Spinal cord (tissue), 10 donors: Measurements from ENCODE around the gene MRPL27. TPM values are rescaled to one million over a fixed set of nuclear protein-coding genes. Genes with fewer than 3 reads are reported as not detected.

Experiments used
- DNase-seq, 6 donors: peaks; one replicate each; pipeline versions ENCODE4 v3.0.0 to v3.0.0-alpha.2; 2013 to 2015; ENCODE audit warnings: low spot score in 6 of 6, low read depth in 4 of 6
- H3K27ac ChIP-seq: one replicate; pipeline ENCODE4 v1.5.1; 2013; ENCODE audit warnings: low read depth, low read length, control low read depth
- H3K27me3 ChIP-seq: one replicate; pipeline ENCODE4 v1.6.1; 2013; ENCODE audit warnings: low read length; ENCODE audit not compliant: control insufficient read depth, insufficient read depth
- H3K36me3 ChIP-seq: one replicate; pipeline ENCODE4 v1.6.1; 2013; ENCODE audit warnings: low read length; ENCODE audit not compliant: control insufficient read depth, insufficient read depth
- H3K4me1 ChIP-seq: one replicate; pipeline ENCODE4 v1.6.1; 2013; ENCODE audit warnings: low read length; ENCODE audit not compliant: control insufficient read depth, insufficient read depth
- H3K4me3 ChIP-seq: one replicate; pipeline ENCODE4 v1.5.1; 2013; ENCODE audit warnings: low read depth, low read length, control low read depth
- H3K9me3 ChIP-seq: one replicate; pipeline ENCODE4 v1.6.1; 2013; ENCODE audit warnings: low read length; ENCODE audit not compliant: control insufficient read depth, insufficient read depth
- WGBS: methylation state at CpG from one replicate; pipeline ENCODE4 v1.1.5; 2013; ENCODE audit warnings: missing lambda C conversion rate; ENCODE audit not compliant: insufficient coverage; 5-methylcytosine and 5-hydroxymethylcytosine counted together
- polyA plus RNA-seq, 2 donors: library from polyadenylated mRNA; unstranded; fragments of 120-200 nt; gene quantifications; one replicate each; pipeline ENCODE4 v1.2.1, GENCODE V29; 2013; ENCODE audit not compliant: insufficient read length in 2 of 2
- small RNA-seq: library from RNA; depleted of rRNA; stranded (forward); fragments of <200 nt; gene quantifications from one replicate; pipeline ENCODE3, GENCODE V24; 2014; ENCODE audit warnings: low replicate concordance
- total RNA-seq, 2 donors: library from RNA; depleted of rRNA in 1 of 2; stranded (reverse); fragments of 120-200 nt in 1 of 2; fragments of >200 nt in 1 of 2; gene quantifications; one replicate each; pipeline versions ENCODE4 v1.2.3 to v1.2.4, GENCODE V29; 2013 to 2014
- donor health status: healthy.

Gene MRPL27
- total and polyA plus RNA-seq, 4 donors: 45.3 to 98.7 (median 73.4) TPM

DNA sequence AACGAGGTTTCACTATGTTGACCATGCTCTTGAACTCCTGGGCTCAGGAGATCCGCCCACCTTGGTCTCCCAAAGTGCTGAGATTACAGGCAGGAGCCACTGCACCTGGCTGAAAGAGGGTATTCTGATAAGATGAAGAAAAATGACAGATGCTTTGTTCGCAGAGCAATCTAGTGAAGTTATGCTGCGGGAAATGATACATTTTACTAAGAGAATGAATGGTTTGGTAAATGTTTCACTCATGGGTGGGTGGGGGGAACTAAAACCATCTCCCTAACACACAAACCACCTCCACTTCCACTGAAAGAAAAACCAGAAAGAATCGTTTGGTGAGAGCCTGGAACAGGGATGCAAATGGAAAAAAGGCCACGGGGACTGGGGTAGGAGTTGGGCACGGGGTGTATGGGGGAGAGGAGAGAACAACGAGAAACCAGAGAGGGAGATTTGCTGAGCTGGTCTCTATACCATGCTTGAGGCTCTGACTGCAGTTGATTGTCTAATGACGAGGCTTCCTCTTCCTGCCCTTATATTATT, 46.1 kb downstream of the MRPL27 start:
- H3K27me3 ChIP-seq: no peaks in the 10 kb centered on the region
- no peaks in the 10 kb centered on the region for H3K9me3 ChIP-seq
- no peak for DNase-seq
- 100% methylated on average over 1 of the region's 9 CpGs for WGBS
- H3K36me3 ChIP-seq: no peaks in the 10 kb centered on the region
- no peak overlapping the region for H3K4me3 ChIP-seq
- no peak overlapping the region for H3K27ac ChIP-seq
- H3K4me1 ChIP-seq: peaks cover 14% of the 10 kb centered on the region

DNA sequence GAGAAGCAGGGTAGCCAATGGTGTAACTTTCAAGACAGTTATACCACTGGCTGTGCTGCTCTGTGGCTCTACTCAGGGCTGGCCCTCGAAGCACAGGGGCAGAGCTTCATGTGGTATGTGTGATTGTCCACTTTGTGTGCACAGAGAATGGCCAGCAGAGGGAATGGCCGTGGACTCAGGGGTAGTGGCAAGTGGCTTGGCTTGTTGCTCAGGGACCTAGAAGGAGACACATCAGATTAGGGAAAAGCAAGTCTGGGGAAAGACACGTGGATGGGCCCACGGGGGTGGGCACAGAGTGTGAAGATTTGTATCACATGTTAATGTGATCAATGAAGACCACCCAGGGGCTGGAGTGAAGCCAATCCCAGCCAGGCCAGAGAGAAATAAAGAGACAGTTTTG, 47.1 kb downstream of the MRPL27 start:
- 37% methylated on average over 4 of the region's 4 CpGs for WGBS
- DNase-seq: no peak
- Histone ChIP-seq H3K27ac (no peak overlapping the region), H3K4me1 (peaks cover 14% of the 10 kb centered on the region), H3K9me3 (no peaks in the 10 kb centered on the region), H3K27me3 (no peaks in the 10 kb centered on the region), H3K36me3 (no peaks in the 10 kb centered on the region), H3K4me3 (no peak overlapping the region)

DNA sequence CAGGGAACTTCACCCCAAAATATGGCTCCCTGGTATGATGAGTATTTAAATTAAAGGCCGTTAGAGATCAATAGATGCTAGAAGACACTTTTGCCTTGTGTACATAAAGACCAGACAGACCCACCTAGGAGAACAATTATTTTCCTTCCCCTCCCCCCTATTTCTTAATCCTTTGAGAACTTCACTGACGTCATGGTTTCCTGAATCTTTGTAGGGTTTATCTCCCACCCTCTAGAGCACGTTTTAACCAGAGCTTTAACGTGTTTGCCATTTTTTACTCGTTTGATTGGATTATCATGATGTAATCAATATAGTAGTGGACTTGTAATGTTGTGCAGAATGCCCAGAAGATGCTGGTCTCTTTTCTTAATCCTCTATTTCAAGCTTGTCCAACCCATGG, 49.9 kb downstream of the MRPL27 start:
- H3K36me3 ChIP-seq: no peaks in the 10 kb centered on the region
- H3K4me1 ChIP-seq: peaks cover 3% of the 10 kb centered on the region
- DNase-seq: no peak
- H3K9me3 ChIP-seq: no peaks in the 10 kb centered on the region
- no peak overlapping the region for H3K4me3 ChIP-seq
- no peak overlapping the region for H3K27ac ChIP-seq
- H3K27me3 ChIP-seq: no peaks in the 10 kb centered on the region
- no CpG with 5 or more reads among the region's 5 CpGs for WGBS

DNA sequence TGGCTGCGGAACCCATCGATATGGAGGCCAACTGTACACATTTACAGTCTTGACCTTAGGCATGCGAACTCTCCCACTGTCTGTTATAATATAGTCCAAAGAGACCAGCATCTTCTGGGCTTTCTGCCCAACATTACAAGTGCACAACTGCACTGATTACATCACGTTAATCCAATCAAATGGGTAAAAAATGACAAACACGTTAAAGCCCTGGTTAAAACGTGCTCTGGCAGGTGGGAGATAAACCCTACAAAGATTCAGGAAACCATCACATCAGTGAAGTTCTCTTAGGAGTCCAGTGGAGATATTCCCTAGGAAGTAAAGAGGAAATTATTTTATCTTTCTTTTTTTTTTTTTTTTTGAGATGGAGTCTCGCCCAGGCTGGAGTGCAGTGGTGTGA, 50.7 kb downstream of the MRPL27 start:
- no peaks in the 10 kb centered on the region for H3K27me3 ChIP-seq
- DNase-seq: peak in 1 of 6 donors; percentile 14
- no peaks in the 10 kb centered on the region for H3K4me1 ChIP-seq
- H3K36me3 ChIP-seq: no peaks in the 10 kb centered on the region
- no peaks in the 10 kb centered on the region for H3K9me3 ChIP-seq
- no peak overlapping the region for H3K27ac ChIP-seq
- WGBS: 94% methylated on average over 2 of the region's 7 CpGs
- H3K4me3 ChIP-seq: no peak overlapping the region

DNA sequence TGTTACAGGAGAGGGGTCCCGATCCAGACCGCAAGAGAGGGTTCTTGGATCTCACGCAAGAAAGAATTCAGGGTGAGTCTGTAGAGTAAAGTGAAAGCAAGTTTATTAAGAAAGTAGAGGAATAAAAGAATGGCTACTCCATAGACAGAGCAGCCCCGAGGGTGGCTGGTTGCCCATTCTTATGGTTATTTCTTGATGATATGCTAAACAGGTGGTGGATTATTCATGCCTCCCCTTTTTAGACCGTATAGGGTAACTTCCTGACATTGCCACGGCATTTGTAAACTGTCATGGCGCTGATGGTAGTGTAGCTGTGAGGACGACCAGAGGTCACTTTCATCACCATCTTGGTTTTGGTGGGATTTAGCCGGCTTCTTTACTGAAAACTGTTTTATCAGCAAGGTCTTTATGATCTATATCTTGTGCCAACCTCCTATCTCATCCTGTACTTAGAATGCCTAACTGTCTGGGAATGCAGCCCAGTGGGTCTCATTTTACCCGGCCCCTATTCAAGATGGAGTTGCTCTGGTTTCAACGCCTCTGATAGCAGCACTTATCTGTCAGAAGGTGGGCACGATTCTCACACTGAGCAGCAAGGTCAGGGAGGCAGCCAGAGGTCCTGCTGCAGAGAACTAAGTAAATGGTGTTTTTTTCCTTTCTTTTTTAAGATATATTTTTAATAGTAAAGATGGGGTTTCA, 53.5 kb downstream of the MRPL27 start:
- Histone ChIP-seq H3K4me3 (no peak overlapping the region), H3K9me3 (no peaks in the 10 kb centered on the region), H3K4me1 (no peaks in the 10 kb centered on the region), H3K27me3 (no peaks in the 10 kb centered on the region), H3K36me3 (no peaks in the 10 kb centered on the region), H3K27ac (no peak overlapping the region)
- no peak for DNase-seq
- 69% methylated on average over 5 of the region's 12 CpGs for WGBS

DNA sequence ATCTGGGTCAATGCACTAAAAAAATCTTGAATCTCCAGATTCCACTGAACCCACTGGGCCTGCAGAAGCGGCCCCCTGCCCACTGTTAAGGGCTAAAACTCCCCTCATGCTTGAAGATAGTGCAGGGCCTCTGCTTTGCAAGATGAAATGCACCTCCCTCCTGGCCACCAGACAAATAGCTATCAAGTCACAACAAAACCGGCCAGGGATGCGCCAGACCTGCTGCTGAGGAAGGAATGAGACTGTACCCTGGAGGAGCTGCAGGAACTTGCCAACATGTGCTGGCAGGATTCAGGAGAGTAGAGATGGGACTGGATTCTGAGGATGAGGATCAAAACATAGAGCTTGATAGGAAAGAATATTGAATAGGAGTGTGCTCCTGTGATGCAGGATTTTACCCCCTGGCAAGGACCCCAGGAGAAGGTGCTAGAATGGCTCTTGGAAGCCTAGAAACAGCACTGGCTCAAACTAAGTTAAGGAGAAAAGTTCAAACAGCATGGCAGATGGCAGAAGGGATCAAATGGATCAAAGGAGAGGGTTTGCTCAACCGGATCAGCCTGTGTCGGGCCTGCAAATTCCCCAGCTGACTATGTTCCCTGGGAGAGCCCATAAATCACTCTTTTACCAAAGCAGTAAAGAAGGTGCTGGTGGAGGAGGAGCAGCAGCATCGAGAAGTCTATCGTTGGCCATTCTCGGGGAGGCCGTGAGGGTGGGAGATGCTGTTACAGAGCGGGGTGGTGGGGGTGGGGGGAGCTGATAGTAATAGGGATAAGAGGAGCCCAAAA, 54.3 kb downstream of the MRPL27 start:
- Histone ChIP-seq H3K27ac (no peak overlapping the region), H3K4me3 (no peak overlapping the region), H3K36me3 (no peaks in the 10 kb centered on the region), H3K27me3 (no peaks in the 10 kb centered on the region), H3K4me1 (no peaks in the 10 kb centered on the region), H3K9me3 (no peaks in the 10 kb centered on the region)
- 39% methylated on average over 8 of the region's 10 CpGs for WGBS
- peak in 1 of 6 donors; percentile 30 for DNase-seq

Small RNA genes lying within 50 kb of the gene (small RNA-seq; reads per million reads assigned to genes)
- not detected for gene RF00019

Other genes starting within 250 kb of the MRPL27 start
- gene SAMD14, start 243.0 kb downstream of the MRPL27 start, total RNA-seq: 10 to 100 TPM; 13.2 to 14.6 TPM
- 10 to 100 TPM; 79.3 to 91.6 TPM for gene SAMD14, start 243.0 kb downstream of the MRPL27 start, polyA plus RNA-seq
- 10 to 100 TPM; 23.7 to 40.8 TPM for gene PPP1R9B, start 222.5 kb downstream of the MRPL27 start, total RNA-seq
- gene PPP1R9B, start 222.5 kb downstream of the MRPL27 start, polyA plus RNA-seq: 100 to 1,000 TPM; 102 TPM
- gene SGCA, start 207.2 kb downstream of the MRPL27 start, total RNA-seq: under 1 TPM; 0.72 to 0.99 TPM
- gene SGCA, start 207.2 kb downstream of the MRPL27 start, polyA plus RNA-seq: 1 to 10 TPM; 1.4 to 3.0 TPM
- gene COL1A1, start 171.6 kb downstream of the MRPL27 start, total RNA-seq: 1,000 to 10,000 TPM; 1,525 to 2,315 TPM
- 1,000 to 10,000 TPM in 1 of 2 donors, 100 to 1,000 TPM in 1; 586 to 1,058 TPM for gene COL1A1, start 171.6 kb downstream of the MRPL27 start, polyA plus RNA-seq
- 1 to 10 TPM; 1.2 to 3.3 TPM for gene TMEM92, start 98.7 kb downstream of the MRPL27 start, total RNA-seq
- 1 to 10 TPM in 1 of 2 donors, under 1 TPM in 1; 0.49 to 3.0 TPM for gene TMEM92, start 98.7 kb downstream of the MRPL27 start, polyA plus RNA-seq
- gene XYLT2, start 27.1 kb downstream of the MRPL27 start, total RNA-seq: 10 to 100 TPM; 15.8 to 35.9 TPM
- gene XYLT2, start 27.1 kb downstream of the MRPL27 start, polyA plus RNA-seq: 10 to 100 TPM; 15.3 to 26.3 TPM
- 1 to 10 TPM; 3.1 to 5.5 TPM for gene EME1, start within 50 bp of the MRPL27 start, total RNA-seq
- 1 to 10 TPM; 6.8 to 7.5 TPM for gene EME1, start within 50 bp of the MRPL27 start, polyA plus RNA-seq
- 10 to 100 TPM; 45.7 to 47.7 TPM for gene LRRC59, start 24.3 kb upstream of the MRPL27 start, total RNA-seq
- 10 to 100 TPM; 60.7 to 63.9 TPM for gene LRRC59, start 24.3 kb upstream of the MRPL27 start, polyA plus RNA-seq
- 10 to 100 TPM; 10.1 to 50.7 TPM for gene ACSF2, start 53.0 kb upstream of the MRPL27 start, total RNA-seq
- gene ACSF2, start 53.0 kb upstream of the MRPL27 start, polyA plus RNA-seq: 10 to 100 TPM; 21.2 to 26.7 TPM
- under 1 TPM; 0.55 to 0.89 TPM for gene CHAD, start 95.7 kb upstream of the MRPL27 start, total RNA-seq
- gene CHAD, start 95.7 kb upstream of the MRPL27 start, polyA plus RNA-seq: 10 to 100 TPM in 1 of 2 donors, 1 to 10 TPM in 1; 9.2 to 13.6 TPM
- gene RSAD1, start 105.7 kb upstream of the MRPL27 start, total RNA-seq: 10 to 100 TPM; 17.2 to 27.3 TPM
- gene RSAD1, start 105.7 kb upstream of the MRPL27 start, polyA plus RNA-seq: 10 to 100 TPM; 41.8 to 54.7 TPM
- 1 to 10 TPM; 1.1 to 3.4 TPM for gene MYCBPAP, start 135.3 kb upstream of the MRPL27 start, total RNA-seq
- gene MYCBPAP, start 135.3 kb upstream of the MRPL27 start, polyA plus RNA-seq: 1 to 10 TPM; 2.5 to 5.0 TPM
- 1 to 10 TPM in 1 of 2 donors, under 1 TPM in 1; 0.39 to 1.3 TPM for gene EPN3, start 159.6 kb upstream of the MRPL27 start, total RNA-seq
- gene EPN3, start 159.6 kb upstream of the MRPL27 start, polyA plus RNA-seq: 1 to 10 TPM; 1.8 to 3.7 TPM
- 10 to 100 TPM; 31.5 to 43.3 TPM for gene SPATA20, start 174.0 kb upstream of the MRPL27 start, total RNA-seq
- gene SPATA20, start 174.0 kb upstream of the MRPL27 start, polyA plus RNA-seq: 10 to 100 TPM; 44.7 to 45.9 TPM
- gene CACNA1G, start 187.5 kb upstream of the MRPL27 start, total RNA-seq: 10 to 100 TPM; 10.6 to 21.0 TPM
- 10 to 100 TPM; 25.3 to 37.6 TPM for gene CACNA1G, start 187.5 kb upstream of the MRPL27 start, polyA plus RNA-seq